ENCODE data around the gene CC2D2A.

CC2D2A gene

GRCh38 chr4:15469402-15470127 lies at the start of gene CC2D2A:
Gene CC2D2A (plus strand): TSS chr4:15469882. CDS start chr4:15475933, 6,051 bp downstream.
- DNase-seq, result no peak

GRCh38 chr4:15420642-15421041 lies 49.0 kb upstream of the CC2D2A start:
- no peak for DNase-seq

GRCh38 chr4:15423285-15423711 lies 46.4 kb upstream of the CC2D2A start:
- DNase-seq, result no peak

- no peak for DNase-seq
These were observed 44.2 kb upstream of the CC2D2A start for GRCh38 chr4:15425520-15425919.

- no peak for DNase-seq
These were observed 42.5 kb upstream of the CC2D2A start for GRCh38 chr4:15427161-15427560.

GRCh38 chr4:15427701-15428100 lies 42.0 kb upstream of the CC2D2A start, which contains the start of gene C1QTNF7:
Gene C1QTNF7 (plus strand): TSS chr4:15428033. CDS start chr4:15435744, 7,711 bp downstream.
- DNase-seq, result no peak

GRCh38 chr4:15428611-15429010 lies 41.1 kb upstream of the CC2D2A start:
- no peak for DNase-seq

- DNase-seq, result no peak
These were observed 35.6 kb upstream of the CC2D2A start for GRCh38 chr4:15434091-15434490.

- DNase-seq, result no peak
These were observed 35.0 kb upstream of the CC2D2A start for GRCh38 chr4:15434676-15435075.

GRCh38 chr4:15436513-15436912 lies 33.2 kb upstream of the CC2D2A start:
- no peak for DNase-seq

- DNase-seq, result no peak
These were observed 30.6 kb upstream of the CC2D2A start for GRCh38 chr4:15438939-15439524.

GRCh38 chr4:15443371-15444160 lies 26.1 kb upstream of the CC2D2A start:
- DNase-seq, result no peak

- no peak for DNase-seq
These were observed 25.4 kb upstream of the CC2D2A start for GRCh38 chr4:15444276-15444675.

GRCh38 chr4:15444879-15445547 lies 24.7 kb upstream of the CC2D2A start:
- DNase-seq, result no peak

GRCh38 chr4:15451181-15451865 lies 18.4 kb upstream of the CC2D2A start:
- DNase-seq, result no peak

GRCh38 chr4:15451866-15452765 lies 17.6 kb upstream of the CC2D2A start:
- no peak for DNase-seq

GRCh38 chr4:15455290-15455689 lies 14.4 kb upstream of the CC2D2A start:
- no peak for DNase-seq

GRCh38 chr4:15457406-15458201 lies 12.1 kb upstream of the CC2D2A start:
- DNase-seq, result no peak

- no peak for DNase-seq
These were observed 11.1 kb upstream of the CC2D2A start for GRCh38 chr4:15458616-15459015.

- DNase-seq, result no peak
These were observed 10.0 kb upstream of the CC2D2A start for GRCh38 chr4:15459706-15460105.

GRCh38 chr4:15466596-15466995 lies 3.1 kb upstream of the CC2D2A start:
- DNase-seq, result no peak

Measured in activated CD8-positive, alpha-beta memory T cell treated with anti-CD3 and anti-CD28 coated beads, Interleukin-2, amount 50 U/mL, for 4 hours (primary cell).